HG03060 (cell line): ENCODE data around the gene SSBP4.

Experiments used
- ATAC-seq: cut with Tn5 transposase; IDR thresholded peaks from one replicate; pipeline ENCODE4 v1.9.1; 2021; ENCODE audit warnings: low read depth, moderate number of reproducible peaks; ENCODE audit not compliant: unreplicated experiment

Gene SSBP4

GRCh38 chr19:18419699-18420460, 682 bp downstream of the SSBP4 start:
- no peak for ATAC-seq

- ATAC-seq, result no peak
Observed at GRCh38 chr19:18420930-18421329, 1.7 kb downstream of the SSBP4 start.

- no peak for ATAC-seq
Observed at GRCh38 chr19:18421371-18421959, 2.3 kb downstream of the SSBP4 start.

DNA sequence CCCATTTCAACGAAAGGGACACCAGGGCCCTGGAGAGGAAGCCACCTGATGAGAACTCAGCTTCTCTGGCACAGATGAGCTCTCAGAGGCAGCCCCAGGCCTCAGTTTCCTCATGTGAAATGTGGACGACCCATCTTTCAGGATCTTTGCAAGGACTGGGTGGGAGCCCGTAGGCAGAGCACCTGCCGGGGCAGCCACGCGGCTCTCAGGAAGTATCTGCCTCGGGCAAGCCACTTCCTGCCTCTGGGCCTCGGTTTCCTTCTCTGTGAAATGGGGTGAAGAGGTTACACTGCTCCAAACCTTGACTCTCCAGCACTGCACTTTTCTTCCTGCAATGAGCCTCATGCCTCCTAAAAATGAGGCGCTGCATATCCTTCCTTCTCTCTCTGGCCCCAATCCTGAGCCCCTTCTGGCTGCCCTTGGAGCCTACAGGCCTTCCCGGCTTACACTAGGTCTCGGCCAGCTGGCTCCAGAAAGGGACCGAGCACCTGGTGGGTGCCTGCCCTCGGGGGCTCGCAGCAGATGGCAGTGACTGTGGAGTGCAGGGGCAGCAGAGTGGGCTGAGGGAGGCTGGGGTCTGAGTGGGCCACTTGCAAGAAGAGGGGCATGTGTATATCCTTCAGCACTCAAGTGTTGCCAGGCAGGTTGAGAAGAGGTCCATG, 3.5 kb downstream of the SSBP4 start:
- no peak for ATAC-seq

DNA sequence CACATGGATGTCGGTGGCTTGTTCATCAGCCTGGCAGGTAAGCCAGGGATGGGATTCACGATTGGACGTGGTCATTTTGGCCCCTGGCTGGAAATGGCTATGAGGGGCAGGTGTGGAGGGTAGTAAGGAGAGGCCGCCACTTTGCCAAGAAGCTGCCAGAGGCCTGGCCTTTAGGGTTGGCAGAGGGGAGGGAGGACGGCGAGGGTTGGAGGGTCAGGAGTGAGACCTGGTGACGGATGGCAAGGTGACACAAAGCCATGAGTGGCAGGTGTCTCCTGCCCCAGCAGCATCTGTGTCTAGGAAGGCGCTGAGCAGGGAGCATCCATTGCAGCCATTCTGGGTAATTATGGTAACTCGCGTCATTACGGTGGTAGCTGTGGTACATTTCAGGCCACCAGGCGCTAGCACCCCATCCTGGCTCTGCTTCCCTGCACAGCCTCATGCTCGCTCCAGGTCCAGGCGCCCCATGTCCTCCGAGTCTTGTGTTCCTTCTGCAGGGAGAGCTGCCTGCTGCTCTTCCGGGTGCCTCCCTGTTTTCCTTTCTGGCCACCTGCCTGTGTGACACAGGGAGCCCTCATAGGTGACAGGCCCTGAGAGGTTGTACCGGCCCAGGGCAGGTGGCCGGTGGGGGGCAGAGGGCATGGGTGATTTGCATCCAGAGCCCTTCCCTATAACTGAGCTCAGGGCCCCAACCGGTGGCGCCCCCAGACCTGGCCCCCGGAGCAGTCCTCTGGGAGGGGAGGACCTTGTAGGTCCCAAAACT, 4.2 kb downstream of the SSBP4 start:
- no peak for ATAC-seq

DNA sequence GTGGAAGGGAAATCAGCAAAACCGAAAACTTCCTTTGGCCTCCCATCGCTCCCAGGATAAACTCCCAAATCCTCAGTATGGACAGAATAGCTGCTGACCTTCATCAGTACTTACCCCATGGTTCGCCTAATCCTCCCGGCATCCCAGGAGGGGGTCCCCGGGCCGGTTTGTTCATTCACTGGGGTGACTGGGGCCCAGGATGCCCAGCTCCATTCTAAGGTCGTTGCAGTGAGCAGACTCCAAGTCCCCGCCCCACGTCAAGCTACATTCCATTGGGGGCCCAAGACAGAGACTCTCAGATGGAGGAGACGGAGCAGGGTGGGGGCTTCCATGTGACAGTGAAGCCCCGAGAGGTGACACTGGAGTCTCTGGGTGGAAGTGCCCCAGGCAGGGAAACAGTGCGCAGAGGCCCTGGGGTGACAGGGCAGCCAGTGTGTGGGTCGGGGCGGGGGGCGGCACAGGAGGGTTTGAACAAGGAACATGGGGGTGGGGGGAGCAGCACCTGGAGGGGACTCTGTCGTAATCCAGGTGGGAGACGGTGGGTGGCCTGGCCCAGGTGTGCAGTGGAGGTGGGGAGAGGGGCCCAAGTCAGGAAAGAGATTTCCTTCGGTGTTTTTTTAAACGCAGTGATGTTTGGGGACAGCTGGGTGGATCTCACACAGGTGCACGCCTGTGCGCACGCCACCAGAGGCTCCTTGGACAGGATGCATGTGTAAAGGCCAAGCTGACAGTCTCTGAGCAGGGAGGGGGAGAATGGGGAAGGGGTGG, 5.1 kb downstream of the SSBP4 start:
- ATAC-seq, result no peak

DNA sequence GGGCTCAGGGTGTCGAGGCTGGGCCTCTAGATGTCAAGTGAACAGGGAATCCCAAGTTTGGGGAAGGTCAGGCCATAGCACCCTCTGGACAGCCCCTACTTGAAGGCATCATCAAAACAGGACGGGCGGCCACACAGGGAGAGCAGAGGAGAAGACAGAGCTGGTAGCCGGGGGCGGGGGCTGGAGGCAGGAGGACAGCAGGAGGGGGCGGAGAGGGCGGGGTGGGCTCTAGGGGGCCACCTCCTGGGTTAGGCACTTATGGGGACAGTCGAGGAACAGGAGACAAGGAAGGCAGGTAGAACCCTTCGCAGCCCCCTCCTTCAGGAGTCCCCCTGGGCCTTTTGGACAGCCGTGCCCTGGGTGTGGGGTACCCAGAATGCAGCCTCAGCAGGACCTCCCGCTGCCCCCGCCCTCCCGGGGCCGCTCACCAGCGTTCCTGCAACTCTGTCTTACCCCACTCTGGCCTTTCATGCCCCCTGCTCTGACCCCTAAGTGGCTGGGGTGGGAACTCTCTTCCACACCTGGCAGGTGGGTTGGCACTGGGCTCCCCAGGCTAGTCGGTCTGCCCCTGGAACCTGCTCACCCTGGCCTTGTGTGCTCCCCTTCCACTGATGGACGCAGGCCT, 5.8 kb downstream of the SSBP4 start:
- no peak for ATAC-seq

- ATAC-seq, result no peak
Observed at GRCh38 chr19:18425515-18426415, 6.6 kb downstream of the SSBP4 start.

DNA sequence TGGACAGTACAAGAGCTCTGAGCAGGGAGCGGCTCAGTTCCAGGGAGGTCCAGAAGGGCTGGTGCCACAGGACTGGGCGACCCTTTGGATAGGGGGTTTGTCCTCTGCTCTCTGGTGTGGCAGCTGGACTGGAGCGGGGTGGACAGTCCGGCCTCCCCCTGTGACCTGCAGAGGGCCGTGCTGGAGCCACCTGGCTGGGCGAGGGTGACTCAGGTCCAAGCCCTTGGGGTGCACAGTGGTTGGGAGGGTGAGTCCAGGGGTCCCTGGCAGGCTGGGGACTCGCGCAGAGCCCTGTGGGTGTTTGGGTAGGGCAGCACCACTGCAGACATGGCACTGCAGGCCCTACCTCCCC, 7.2 kb downstream of the SSBP4 start:
- no peak for ATAC-seq

- no peak for ATAC-seq
Observed at GRCh38 chr19:18427080-18427742, 8.0 kb downstream of the SSBP4 start.

GRCh38 chr19:18427743-18428113, 8.5 kb downstream of the SSBP4 start:
- no peak for ATAC-seq

DNA sequence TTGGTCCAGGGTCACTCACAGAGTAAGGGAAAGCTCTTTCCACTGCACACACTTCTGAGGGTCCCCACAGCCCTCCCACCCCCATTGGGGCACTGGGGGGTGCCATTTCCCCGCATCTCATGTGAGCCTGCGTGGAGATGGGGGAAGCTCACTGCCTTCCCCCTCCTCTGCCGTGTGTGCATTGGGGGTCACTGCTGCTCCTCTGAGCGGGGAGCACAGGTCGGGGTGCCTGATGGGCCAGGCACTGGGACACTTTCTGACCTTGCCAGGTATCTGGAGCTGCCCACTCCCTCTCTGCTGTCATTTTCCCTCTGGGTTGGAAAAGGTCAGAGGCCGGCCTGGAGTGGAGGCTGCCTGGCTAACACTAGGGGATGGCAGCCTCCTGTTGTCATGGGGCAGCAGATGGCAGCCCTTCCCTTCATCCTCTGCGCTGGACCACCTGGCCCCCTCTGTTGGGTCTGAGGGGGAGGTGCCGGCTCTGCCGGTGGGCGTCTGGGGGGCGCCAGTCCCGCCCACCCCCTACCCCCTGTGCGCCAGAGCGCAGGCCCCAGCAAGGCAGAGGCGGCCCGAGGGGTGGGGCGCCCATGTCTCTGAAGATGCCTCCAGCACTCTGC, 9.1 kb downstream of the SSBP4 start:
- no peak for ATAC-seq

DNA sequence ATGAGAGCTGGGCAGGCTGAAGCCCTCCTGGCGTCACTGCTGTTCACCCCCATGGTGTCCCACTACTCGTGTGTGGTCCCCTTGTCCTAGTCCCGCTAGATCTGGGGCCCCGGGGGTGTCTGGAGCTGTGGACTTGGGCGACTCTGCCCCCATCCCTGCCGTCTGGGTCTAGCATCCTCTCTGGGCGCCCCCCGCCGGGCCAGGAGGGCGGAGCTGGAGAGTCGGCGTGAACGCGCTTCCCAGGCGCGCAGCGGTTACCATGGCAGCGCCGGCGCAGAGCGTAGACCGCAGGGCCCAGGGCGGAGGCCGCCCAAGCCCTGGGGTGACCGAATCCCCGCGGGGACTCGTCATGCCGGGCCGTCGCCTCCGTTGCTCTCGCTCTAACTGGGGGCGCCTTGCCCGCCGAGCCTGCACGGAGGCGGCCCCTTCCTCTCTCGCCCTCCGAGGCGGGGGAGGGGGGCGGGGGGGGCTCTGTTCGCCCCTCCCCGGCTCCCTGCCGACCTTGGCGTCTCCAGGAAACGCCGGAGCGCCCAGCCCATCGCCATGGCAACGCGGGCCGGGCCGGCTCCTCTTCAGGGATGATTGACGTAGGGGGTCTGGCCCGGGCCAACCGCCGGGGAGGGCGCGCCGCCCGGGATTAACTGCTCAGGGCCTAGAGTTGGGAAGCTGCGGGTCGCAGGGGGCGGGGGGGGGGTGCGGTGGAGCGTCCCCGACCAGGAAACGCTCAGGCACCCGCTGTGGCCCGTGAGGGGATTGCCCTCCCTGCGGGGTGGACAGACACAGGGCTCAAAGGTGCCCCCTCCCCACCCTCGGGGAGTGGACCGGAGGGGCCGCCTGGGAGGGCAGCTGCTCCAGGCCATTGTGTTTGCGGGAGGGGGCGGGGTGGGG, 9.8 kb downstream of the SSBP4 start:
- no peak for ATAC-seq

DNA sequence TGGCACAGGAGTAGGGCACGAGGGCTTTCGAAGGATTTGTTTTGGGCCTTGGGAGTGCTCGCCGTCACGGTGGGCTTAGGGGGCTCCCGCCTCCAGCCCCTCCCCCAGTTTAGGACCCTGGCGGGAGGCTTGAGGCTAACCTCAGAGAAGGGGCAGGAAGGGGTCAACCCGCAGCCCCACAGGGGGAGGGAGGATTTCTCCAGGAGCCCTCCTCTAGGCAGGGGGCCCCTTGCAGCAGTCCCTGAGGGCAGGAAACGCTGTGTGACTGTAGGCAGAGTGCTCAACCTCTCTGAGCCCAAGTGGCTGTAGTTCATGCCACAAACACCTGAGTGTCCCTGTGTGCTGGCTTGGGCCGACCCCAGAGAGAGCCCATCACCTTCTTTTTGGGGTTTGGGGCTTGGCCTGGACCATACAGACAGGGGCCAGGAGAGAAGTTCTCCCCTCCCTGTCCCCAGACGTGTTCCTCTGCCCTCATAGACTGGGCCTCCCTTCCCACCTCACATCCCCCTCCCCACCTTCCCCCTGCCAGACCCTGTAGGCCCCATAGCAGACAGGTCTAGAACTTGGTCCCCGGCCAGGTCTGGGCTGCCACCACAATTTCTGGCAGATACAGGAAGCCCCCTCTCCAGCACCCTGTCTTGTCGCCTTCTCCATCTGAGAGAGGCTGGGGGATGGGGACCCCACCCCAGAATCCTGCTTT, 10.7 kb downstream of the SSBP4 start:
- no peak for ATAC-seq

GRCh38 chr19:18430417-18431144, 11.4 kb downstream of the SSBP4 start:
- ATAC-seq, result no peak
